A549 (cell line): ENCODE measurements around the gene PIGL. TPM values are rescaled to one million over a fixed set of nuclear protein-coding genes. Genes with fewer than 3 reads are reported as not detected.

Source experiments
- ATAC-seq, 2 experiments: fragments of 200-7000 bp in 1 of 2; fragments of >200 bp in 1 of 2; cut with Nextera tagmentation in 1 of 2; cut with Tn5 transposase in 1 of 2; 3 replicates each; pipeline versions ENCODE4 v1.8.0 to v1.9.1; 2018 to 2020; ENCODE audit warnings: mild to moderate bottlenecking in 1 of 2, moderate library complexity in 1 of 2
- CTCF ChIA-PET: fragments of 300-600 bp; sonication (Branson Sonifier 250); formaldehyde crosslinking; extraction: SDS; loops from one replicate; lab custom pipeline; 2021; ENCODE audit warnings: antibody characterized with exemption, inconsistent platforms; lab: Yijun Ruan, JAX
- POLR2A ChIA-PET: fragments of 350-600 bp; formaldehyde crosslinking; extraction: SDS; loops from one replicate; lab custom pipeline; 2021; ENCODE audit warnings: antibody characterized with exemption, inconsistent platforms; lab: Yijun Ruan, JAX
- DNase-seq, 2 experiments: peaks; one replicate each; pipeline versions ENCODE4 v3.0.0 to v3.0.0-alpha.2; 2011 to 2016; ENCODE audit warnings: low read depth in 1 of 2, low spot score in 1 of 2
- FAIRE-seq: peaks from 2 replicates; lab custom pipeline; 2011; peaks lifted over from hg19 to GRCh38; lab: Jason Lieb, UNC
- H3K27ac ChIP-seq, 2 experiments: fragments of >200 bp; sonication (Bioruptor Twin); formaldehyde crosslinking; 3 replicates each; pipeline ENCODE4 v1.5.1; 2016 to 2017
- H3K4me1 ChIP-seq: fragments of >200 bp; sonication (Bioruptor Twin); formaldehyde crosslinking; 3 replicates; pipeline ENCODE4 v1.6.1; 2016
- H3K4me2 ChIP-seq: fragments of >200 bp; sonication (Bioruptor Twin); formaldehyde crosslinking; 3 replicates; pipeline ENCODE4 v1.6.1; 2016
- H3K4me3 ChIP-seq: fragments of >200 bp; sonication (Bioruptor Twin); formaldehyde crosslinking; 3 replicates; pipeline ENCODE4 v1.5.1; 2016
- H3K9me3 ChIP-seq: fragments of >200 bp; sonication (Bioruptor Twin); formaldehyde crosslinking; 3 replicates; pipeline ENCODE4 v1.6.1; 2016
- FOSB ChIP-seq: fragments of 250-450 bp; sonication (Bioruptor Pico); IDR thresholded peaks from 2 replicates; pipeline ENCODE4 v1.5.0; 2020; ENCODE audit warnings: mild to moderate bottlenecking, moderate library complexity
- FOSL2 ChIP-seq, 2 experiments: fragments of 450-650 bp in 1 of 2; fragments of >200 bp in 1 of 2; sonication (Bioruptor Twin) in 1 of 2; formaldehyde crosslinking; IDR thresholded peaks; 2 replicates each; pipeline versions ENCODE4 v1.5.0 to v1.6.1; 2016 to 2020; ENCODE audit warnings: mild to moderate bottlenecking in 1 of 2, moderate library complexity in 1 of 2
- GATA3 ChIP-seq: IDR thresholded peaks from 2 replicates; pipeline ENCODE4 v1.6.1; 2012; ENCODE audit warnings: borderline replicate concordance
- HEYL ChIP-seq: fragments of 250-450 bp; sonication (Bioruptor Pico); IDR thresholded peaks from 2 replicates; pipeline ENCODE4 v1.8.0; 2021; ENCODE audit warnings: mild to moderate bottlenecking, moderate library complexity
- HOXB13 ChIP-seq: fragments of 250-450 bp; sonication (Bioruptor Pico); IDR thresholded peaks from 2 replicates; pipeline ENCODE4 v1.5.0; 2020; ENCODE audit warnings: low read depth, mild to moderate bottlenecking, moderate library complexity
- JUN ChIP-seq, 2 experiments: fragments of >200 bp; sonication (Bioruptor Twin); formaldehyde crosslinking; IDR thresholded peaks; 2 replicates in 1 of 2; 3 replicates in 1 of 2; pipeline ENCODE4 v1.6.1; 2016 to 2017
- JUNB ChIP-seq: fragments of >200 bp; sonication (Bioruptor Twin); formaldehyde crosslinking; IDR thresholded peaks from 2 replicates; pipeline ENCODE4 v1.6.1; 2016
- MAX ChIP-seq: IDR thresholded peaks from 2 replicates; pipeline ENCODE4 v1.6.1; 2012
- MYC ChIP-seq: IDR thresholded peaks from 2 replicates; pipeline ENCODE4 v1.6.1; 2012; ENCODE audit warnings: mild to moderate bottlenecking, inconsistent platforms, low read length, improper control_type of control experiment, borderline replicate concordance
- PHF8 ChIP-seq: fragments of 200-600 bp; sonication (generic); IDR thresholded peaks from 2 replicates; pipeline ENCODE4 v1.6.1; 2016; ENCODE audit warnings: low read depth, mild to moderate bottlenecking, antibody characterized with exemption, moderate library complexity, borderline replicate concordance
- POLR2A ChIP-seq: IDR thresholded peaks from 2 replicates; pipeline ENCODE4 v1.6.1; 2012; ENCODE audit warnings: mild to moderate bottlenecking, low read length
- POLR2AphosphoS2 ChIP-seq: conservative IDR thresholded peaks from 2 replicates; pipeline ENCODE4 v1.6.1; 2012; ENCODE audit warnings: low read length, improper control_type of control experiment, inconsistent platforms
- RAD21 ChIP-seq, 2 experiments: fragments of >200 bp in 1 of 2; sonication (Bioruptor Twin) in 1 of 2; formaldehyde crosslinking in 1 of 2; IDR thresholded peaks in 1 of 2; conservative IDR thresholded peaks in 1 of 2; 2 replicates in 1 of 2; 3 replicates in 1 of 2; pipeline ENCODE4 v1.6.1; 2012 to 2018; ENCODE audit warnings: inconsistent platforms in 1 of 2
- RARB ChIP-seq: fragments of 250-450 bp; sonication (Bioruptor Pico); IDR thresholded peaks from 2 replicates; pipeline ENCODE4 v1.8.0; 2021; ENCODE audit warnings: mild to moderate bottlenecking, moderate library complexity
- RCOR1 ChIP-seq: fragments of 150-350 bp; IDR thresholded peaks from 2 replicates; pipeline ENCODE4 v1.6.1; 2014; ENCODE audit warnings: antibody characterized with exemption, low read length, low read depth
- RNF2 ChIP-seq: fragments of 200-600 bp; sonication (generic); IDR thresholded peaks from 2 replicates; pipeline ENCODE4 v1.6.1; 2016; ENCODE audit warnings: low read depth, mild to moderate bottlenecking, antibody characterized with exemption, moderate library complexity, borderline replicate concordance
- TP53 ChIP-seq: fragments of 250-450 bp; sonication (Bioruptor Pico); IDR thresholded peaks from 2 replicates; pipeline ENCODE4 v1.5.0; 2021; ENCODE audit warnings: mild to moderate bottlenecking, moderate library complexity
- ZSCAN20 ChIP-seq: fragments of 250-450 bp; sonication (Bioruptor Pico); IDR thresholded peaks from 2 replicates; pipeline ENCODE4 v1.8.0; 2022; ENCODE audit warnings: mild to moderate bottlenecking, moderate library complexity
- WGBS: methylation state at CpG from one replicate; pipeline ENCODE4 v1.1.6; 2017; ENCODE audit errors: missing lambda C conversion rate; 5-methylcytosine and 5-hydroxymethylcytosine counted together
- polyA plus RNA-seq, 4 experiments: library from polyadenylated mRNA; depleted of rRNA in 3 of 4; stranded (reverse); fragments of >200 nt; fragmentation: RNase III in 1 of 4; extraction: RNeasy Plus Mini Kit Qiagen cat#74134 plus additional on column Dnase treatment in 1 of 4; gene quantifications; 2 replicates in 3 of 4; 3 replicates in 1 of 4; pipeline ENCODE4 v1.2.3, GENCODE V29; 2011 to 2017

The PIGL gene
- polyA plus RNA-seq, 2 of the 4 experiments (the other 2 are of a cell fraction), result 27.5 to 35.1 TPM

- CTCF ChIA-PET, result interaction anchor here (1.4 to 3.6 kb wide), 2 partner anchors 8 to 11 kb away, joined by 4 to 30 read pairs; no protein-coding TSS in a partner anchor
- 96% methylated on average over 5 of the region's 5 CpGs for WGBS
- FAIRE-seq (no peak), DNase-seq (no peak), ATAC-seq (no peak)
- H3K27ac ChIP-seq, result no peak overlapping the region
- POLR2A ChIA-PET, result no interaction called here
- no peak overlapping the region for H3K4me3 ChIP-seq
- H3K9me3 ChIP-seq, result no peaks in the 10 kb centered on the region
- H3K4me1 ChIP-seq, result peaks cover 12% of the 10 kb centered on the region; the same call in 1 of the 3 replicates
- H3K4me2 ChIP-seq, result no peak overlapping the region
- TF ChIP-seq PHF8 (no peak), FOSB (CRISPR knock-in tag) (no peak), TP53 (CRISPR knock-in tag) (no peak), MYC (no peak), RAD21 (conservative IDR thresholded peaks at IDR 0.05 in 1 of 2, IDR thresholded peaks at IDR 0.05 in 1 of 2) (no peak), RARB (CRISPR knock-in tag) (no peak), RCOR1 (no peak), RNF2 (no peak), HEYL (CRISPR knock-in tag) (no peak)
- TF ChIP-seq, all 56 proteins: peak for 0
Measured at GRCh38 chr17:16275024-16275423, 58.0 kb downstream of the PIGL start.

- 19% methylated on average over 1 of the region's 1 CpG for WGBS
- H3K4me1 ChIP-seq, result peaks cover 23% of the 10 kb centered on the region
- FAIRE-seq, result peak; percentile 65
- no peaks in the 10 kb centered on the region for H3K9me3 ChIP-seq
- H3K4me3 ChIP-seq, result no peak overlapping the region
- DNase-seq, result no peak
- no peak for ATAC-seq
- H3K4me2 ChIP-seq, result no peak overlapping the region
- CTCF ChIA-PET, result interaction anchor here (0.9 to 2.2 kb wide), 2 partner anchors 9 to 24 kb away, joined by 3 to 10 read pairs; no protein-coding TSS in a partner anchor
- no peak for TF ChIP-seq HOXB13 (CRISPR knock-in tag)
- no peak for TF ChIP-seq ZSCAN20 (CRISPR knock-in tag)
- H3K27ac ChIP-seq, result no peak overlapping the region
- POLR2A ChIA-PET, result no interaction called here
Measured at GRCh38 chr17:16277163-16277562, 60.2 kb downstream of the PIGL start.

GRCh38 chr17:16281351-16281750, 64.3 kb downstream of the PIGL start:
- ATAC-seq (no peak), DNase-seq (no peak), FAIRE-seq (peak; percentile 32)
- ChIA-PET CTCF (interaction anchor here (0.8 to 3.2 kb wide), 4 partner anchors 9 to 141 kb away, joined by 3 to 12 read pairs (median 3); no protein-coding TSS in a partner anchor), POLR2A (interaction anchor here (1.3 to 1.6 kb wide), 2 partner anchors 66 to 99 kb away, joined by 4 to 5 read pairs; partner anchors contain the start of genes NCOR1 and UBB)
- Histone ChIP-seq H3K9me3 (no peaks in the 10 kb centered on the region), H3K4me3 (no peak overlapping the region), H3K4me2 (peak overlapping the region; percentile 51; the same call in 2 of the 3 replicates), H3K4me1 (peaks cover 44% of the 10 kb centered on the region), H3K27ac (peak overlapping the region; percentile 58 to 96; a peak in 5 of 6 replicates)
- WGBS, result 56% methylated on average over 2 of the region's 2 CpGs
- 0 out of 2 replicates have a peak, but pooled peaks have one; percentile 13 for TF ChIP-seq GATA3
- no peak for TF ChIP-seq POLR2A

- TF ChIP-seq JUNB, result peak; percentile 74
- peak; percentile 24; the same call in 1 of the 2 replicates for TF ChIP-seq GATA3
- no peak for TF ChIP-seq HOXB13 (CRISPR knock-in tag)
- TF ChIP-seq POLR2AphosphoS2, result no peak
- TF ChIP-seq FOSL2 (IDR thresholded peaks at IDR 0.05), result peak; percentile 68; the same call in 1 of the 2 replicates
- TF ChIP-seq FOSL2 (CRISPR knock-in tag; IDR thresholded peaks at IDR 0.05), result peak; percentile 86
- TF ChIP-seq MAX, result peak; percentile 41; the same call in 1 of the 2 replicates
- TF ChIP-seq HEYL (CRISPR knock-in tag), result no peak
- peak in 1 of 2 experiments; percentile 29; a peak in 1 of 5 replicates for TF ChIP-seq JUN (IDR thresholded peaks at IDR 0.05)
- Histone ChIP-seq H3K4me1 (peaks cover 55% of the 10 kb centered on the region), H3K27ac (peak overlapping the region; percentile 58 to 96), H3K4me2 (peak overlapping the region; percentile 51), H3K9me3 (no peaks in the 10 kb centered on the region), H3K4me3 (no peak overlapping the region)
- FAIRE-seq (peak; percentile 90), DNase-seq (peak in 1 of 2 experiments; percentile 62), ATAC-seq (no peak)
- ChIA-PET CTCF (interaction anchor here (0.6 to 10.0 kb wide), 13 partner anchors 8 to 150 kb away, joined by 3 to 69 read pairs (median 4); partner anchors contain the start of genes CENPV, NCOR1 and PIGL), POLR2A (interaction anchor here (0.8 to 1.6 kb wide), 5 partner anchors 31 to 98 kb away, joined by 3 to 6 read pairs (median 4); partner anchors contain the start of genes NCOR1, PIGL and UBB)
Measured at GRCh38 chr17:16282522-16282921, 65.5 kb downstream of the PIGL start.
